Panc1 (cell line): ENCODE results near the gene FLVCR1. TPM values are rescaled to one million over a fixed set of nuclear protein-coding genes. Genes with fewer than 3 reads are reported as not detected.

ENCODE experiments used
- ATAC-seq: fragments of 200-7000 bp; cut with Tn5 transposase; 2 replicates; pipeline ENCODE4 v1.9.1; 2020; ENCODE audit warnings: mild to moderate bottlenecking, moderate library complexity
- BruUV-seq: library from RNA; stranded (reverse); fragments of 400-500 nt; replicated peaks from 2 replicates; lab custom pipeline; 2021; lab: Mats Ljungman, UMichigan
- CTCF ChIA-PET: fragments of 300-600 bp; sonication (Branson Sonifier 250); formaldehyde crosslinking; loops from one replicate; lab custom pipeline; 2022; ENCODE audit warnings: antibody characterized with exemption; lab: Charles Lee
- POLR2A ChIA-PET: fragments of 300-600 bp; sonication (Branson Sonifier 250); formaldehyde crosslinking; loops from one replicate; lab custom pipeline; 2022; ENCODE audit warnings: antibody characterized with exemption; lab: Charles Lee
- DNase-seq: peaks from one replicate; pipeline ENCODE4 v3.0.0-alpha.2; 2010; ENCODE audit warnings: low read depth, low spot score
- H3K27ac ChIP-seq: 2 replicates; pipeline ENCODE4 v1.5.1; 2011; ENCODE audit warnings: mild to moderate bottlenecking, low read length, inconsistent platforms
- H3K27me3 ChIP-seq: fragments of 200-500 bp; sonication (Bioruptor generic); 2 replicates; pipeline ENCODE4 v1.6.0; 2014; ENCODE audit warnings: low read length, inconsistent platforms; ENCODE audit not compliant: control insufficient read depth, insufficient read depth
- H3K36me3 ChIP-seq: fragments of 200-500 bp; sonication (Bioruptor generic); 2 replicates; pipeline ENCODE4 v1.5.1; 2014; ENCODE audit warnings: inconsistent platforms, mild to moderate bottlenecking, low read length, moderate library complexity; ENCODE audit not compliant: control insufficient read depth, insufficient read depth
- H3K4me1 ChIP-seq: 2 replicates; pipeline ENCODE4 v1.5.1; 2011; ENCODE audit warnings: inconsistent platforms, mild to moderate bottlenecking, low read length, moderate library complexity; ENCODE audit not compliant: control insufficient read depth, insufficient read depth
- H3K4me3 ChIP-seq, 2 experiments: 2 replicates each; pipeline ENCODE4 v1.5.1; 2011 to 2012; ENCODE audit warnings: low read depth in 2 of 2, low read length in 2 of 2, mild to moderate bottlenecking in 2 of 2, inconsistent platforms in 1 of 2, moderate library complexity in 1 of 2
- H3K9me3 ChIP-seq: fragments of 200-500 bp; sonication (Bioruptor generic); 2 replicates; pipeline ENCODE4 v1.5.1; 2014; ENCODE audit warnings: low read depth, mild to moderate bottlenecking, inconsistent platforms, low read length, moderate library complexity; ENCODE audit not compliant: control insufficient read depth, insufficient read depth
- CTCF ChIP-seq: fragments of 450-650 bp; IDR thresholded peaks from 2 replicates; pipeline ENCODE4 v1.5.1; 2017; ENCODE audit warnings: mild to moderate bottlenecking
- POLR2AphosphoS5 ChIP-seq: IDR thresholded peaks from 2 replicates; pipeline ENCODE4 v1.6.1; 2012; ENCODE audit warnings: mild to moderate bottlenecking, low read depth, low read length, moderate library complexity
- REST ChIP-seq, 2 experiments: IDR thresholded peaks; 2 replicates each; pipeline ENCODE4 v1.6.1; 2011 to 2012; ENCODE audit warnings: low read depth in 2 of 2, control low read depth in 1 of 2, low read length in 1 of 2, mild to moderate bottlenecking in 1 of 2, moderate library complexity in 1 of 2; ENCODE audit not compliant: insufficient read depth in 1 of 2
- SIN3A ChIP-seq: IDR thresholded peaks from 2 replicates; pipeline ENCODE4 v1.6.1; 2012; ENCODE audit warnings: low read depth, mild to moderate bottlenecking, low read length, moderate library complexity, borderline replicate concordance; ENCODE audit not compliant: insufficient read depth
- TCF7L2 ChIP-seq: IDR thresholded peaks from 2 replicates; pipeline ENCODE4 v1.6.1; 2011; ENCODE audit warnings: mild to moderate bottlenecking, low read depth, low read length, inconsistent platforms
- in situ Hi-C: cut with HindIII; loops from 2 replicates; pipeline ENCODE4 v1.10.0; 2016; ENCODE audit warnings: low sequenced_read_pairs, low pct_unique_long_range_greater_than_20kb
- intact Hi-C: fragments of 100-400 bp; cut with micrococcal nuclease; formaldehyde crosslinking; loops from one replicate; pipeline ENCODE4 v1.10.0; 2022; ENCODE audit not compliant: unreplicated experiment
- total RNA-seq: library from RNA; stranded (reverse); gene quantifications from one replicate; pipeline ENCODE4 v1.2.1, GENCODE V29; 2021; ENCODE audit not compliant: unreplicated experiment

FLVCR1 gene
- total RNA-seq, 1 experiment from 2014 or later, result 21.4 TPM

GRCh38 chr1:212933815-212934471 lies 75.9 kb downstream of the FLVCR1 start:
- no peak for TF ChIP-seq TCF7L2
- Histone ChIP-seq H3K27ac (no peak overlapping the region), H3K4me3 (no peak overlapping the region), H3K4me1 (no peaks in the 10 kb centered on the region), H3K27me3 (no peaks in the 10 kb centered on the region), H3K36me3 (no peaks in the 10 kb centered on the region), H3K9me3 (no peaks in the 10 kb centered on the region)
- in situ Hi-C loops, result no loop called here
- ChIA-PET CTCF (no interaction called here), POLR2A (no interaction called here)
- intact Hi-C loops, result no loop called here
- no TSS peak for BruUV-seq
- ATAC-seq (no peak), DNase-seq (no peak)

GRCh38 chr1:212935387-212935981 lies 77.4 kb downstream of the FLVCR1 start:
- CTCF ChIA-PET, result no interaction called here
- POLR2A ChIA-PET, result no interaction called here
- Histone ChIP-seq H3K4me1 (no peaks in the 10 kb centered on the region), H3K4me3 (no peak overlapping the region), H3K9me3 (no peaks in the 10 kb centered on the region), H3K27me3 (no peaks in the 10 kb centered on the region), H3K36me3 (no peaks in the 10 kb centered on the region), H3K27ac (no peak overlapping the region)
- no peak for DNase-seq
- ATAC-seq, result no peak
- BruUV-seq, result no TSS peak
- TF ChIP-seq TCF7L2 (no peak), POLR2AphosphoS5 (no peak), CTCF (no peak), SIN3A (no peak), REST (IDR thresholded peaks at IDR 0.05; ENCODE audit: insufficient read depth in 1 of 2, low read depth in 2 of 2, low read length in 1 of 2) (no peak)
- intact Hi-C loops, result no loop called here
- in situ Hi-C loops, result no loop called here

- POLR2A ChIA-PET, result interaction anchor here (0.6 kb wide), 1 partner anchor 71 kb away, joined by 4 read pairs; no protein-coding TSS in a partner anchor
- Histone ChIP-seq H3K4me3 (no peak overlapping the region), H3K36me3 (no peaks in the 10 kb centered on the region), H3K27me3 (peaks cover 3% of the 10 kb centered on the region; the same call in 1 of the 2 replicates), H3K9me3 (no peaks in the 10 kb centered on the region), H3K27ac (no peak overlapping the region), H3K4me1 (no peaks in the 10 kb centered on the region)
- BruUV-seq, result no TSS peak
- intact Hi-C loops, result no loop called here
- in situ Hi-C loops, result no loop called here
- no peak for DNase-seq
- TF ChIP-seq SIN3A (no peak), TCF7L2 (no peak), CTCF (no peak), REST (IDR thresholded peaks at IDR 0.05; ENCODE audit: insufficient read depth in 1 of 2, low read depth in 2 of 2, low read length in 1 of 2) (no peak), POLR2AphosphoS5 (no peak)
- CTCF ChIA-PET, result no interaction called here
- no peak for ATAC-seq
Measured at GRCh38 chr1:212937034-212937433, 79.0 kb downstream of the FLVCR1 start.
